ENCODE results near the gene IGFN1. TPM values are rescaled to one million over a fixed set of nuclear protein-coding genes. Genes with fewer than 3 reads are reported as not detected.

Gene IGFN1
- total RNA-seq, 3 donors from 2014 or later = 0.03 to 0.32 (median 0.10) TPM

GRCh38 chr1:201259476-201260235, 69.0 kb downstream of the IGFN1 start:
- peak in 2 of 3 donors; percentile 36 to 59 for DNase-seq
- no peaks in the 10 kb centered on the region for H3K36me3 ChIP-seq (ENCODE audit: low read depth)
- H3K4me1 ChIP-seq (ENCODE audit: low read depth) = peaks cover 10% of the 10 kb centered on the region
- no peaks in the 10 kb centered on the region for H3K9me3 ChIP-seq
- H3K4me3 ChIP-seq = no peak overlapping the region
- TF ChIP-seq, protein P1, sequence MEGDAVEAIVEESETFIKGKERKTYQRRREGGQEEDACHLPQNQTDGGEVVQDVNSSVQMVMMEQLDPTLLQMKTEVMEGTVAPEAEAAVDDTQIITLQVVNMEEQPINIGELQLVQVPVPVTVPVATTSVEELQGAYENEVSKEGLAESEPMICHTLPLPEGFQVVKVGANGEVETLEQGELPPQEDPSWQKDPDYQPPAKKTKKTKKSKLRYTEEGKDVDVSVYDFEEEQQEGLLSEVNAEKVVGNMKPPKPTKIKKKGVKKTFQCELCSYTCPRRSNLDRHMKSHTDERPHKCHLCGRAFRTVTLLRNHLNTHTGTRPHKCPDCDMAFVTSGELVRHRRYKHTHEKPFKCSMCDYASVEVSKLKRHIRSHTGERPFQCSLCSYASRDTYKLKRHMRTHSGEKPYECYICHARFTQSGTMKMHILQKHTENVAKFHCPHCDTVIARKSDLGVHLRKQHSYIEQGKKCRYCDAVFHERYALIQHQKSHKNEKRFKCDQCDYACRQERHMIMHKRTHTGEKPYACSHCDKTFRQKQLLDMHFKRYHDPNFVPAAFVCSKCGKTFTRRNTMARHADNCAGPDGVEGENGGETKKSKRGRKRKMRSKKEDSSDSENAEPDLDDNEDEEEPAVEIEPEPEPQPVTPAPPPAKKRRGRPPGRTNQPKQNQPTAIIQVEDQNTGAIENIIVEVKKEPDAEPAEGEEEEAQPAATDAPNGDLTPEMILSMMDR (IDR thresholded peaks at IDR 0.05) = no peak
- peak; percentile 82 for ATAC-seq
- intact Hi-C loops (cut with DNase I, micrococcal nuclease) = no loop called here

DNA sequence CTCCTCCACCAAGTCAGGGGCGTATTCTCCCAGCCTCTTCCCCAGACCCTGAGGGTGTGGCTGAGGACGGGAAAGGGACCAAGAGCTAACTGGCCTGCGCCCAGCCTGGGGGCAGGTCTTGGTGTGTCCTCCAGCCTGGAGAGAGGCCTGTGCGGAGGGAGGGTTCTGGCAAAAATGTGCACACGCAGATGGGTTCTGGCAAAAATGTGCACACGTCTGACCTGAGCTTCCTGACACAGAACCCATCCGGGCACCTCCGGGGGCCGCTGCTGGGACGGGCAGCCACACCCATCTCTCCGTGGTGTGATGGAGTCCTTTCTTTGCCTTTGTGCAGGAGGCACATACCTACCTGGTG, 69.6 kb downstream of the IGFN1 start:
- no peaks in the 10 kb centered on the region for H3K9me3 ChIP-seq
- ATAC-seq = peak; percentile 26
- TF ChIP-seq, protein P1 (IDR thresholded peaks at IDR 0.05) = no peak

GRCh38 chr1:201260648-201261311, 70.2 kb downstream of the IGFN1 start:
- TF ChIP-seq, protein P1 (IDR thresholded peaks at IDR 0.05) = no peak
- Histone ChIP-seq H3K36me3 (ENCODE audit: low read depth) (no peaks in the 10 kb centered on the region), H3K4me1 (ENCODE audit: low read depth) (peaks cover 10% of the 10 kb centered on the region), H3K4me3 (no peak overlapping the region), H3K9me3 (no peaks in the 10 kb centered on the region)
- ATAC-seq = no peak
- DNase-seq = no peak
- intact Hi-C loops (cut with DNase I, micrococcal nuclease) = no loop called here

More for the DNA sequence above, 69.6 kb downstream of the IGFN1 start:
- DNase-seq = no peak
- Histone ChIP-seq H3K36me3 (ENCODE audit: low read depth) (no peaks in the 10 kb centered on the region), H3K4me1 (ENCODE audit: low read depth) (peaks cover 10% of the 10 kb centered on the region), H3K4me3 (no peak overlapping the region)
- intact Hi-C loops (cut with DNase I, micrococcal nuclease) = no loop called here

DNA sequence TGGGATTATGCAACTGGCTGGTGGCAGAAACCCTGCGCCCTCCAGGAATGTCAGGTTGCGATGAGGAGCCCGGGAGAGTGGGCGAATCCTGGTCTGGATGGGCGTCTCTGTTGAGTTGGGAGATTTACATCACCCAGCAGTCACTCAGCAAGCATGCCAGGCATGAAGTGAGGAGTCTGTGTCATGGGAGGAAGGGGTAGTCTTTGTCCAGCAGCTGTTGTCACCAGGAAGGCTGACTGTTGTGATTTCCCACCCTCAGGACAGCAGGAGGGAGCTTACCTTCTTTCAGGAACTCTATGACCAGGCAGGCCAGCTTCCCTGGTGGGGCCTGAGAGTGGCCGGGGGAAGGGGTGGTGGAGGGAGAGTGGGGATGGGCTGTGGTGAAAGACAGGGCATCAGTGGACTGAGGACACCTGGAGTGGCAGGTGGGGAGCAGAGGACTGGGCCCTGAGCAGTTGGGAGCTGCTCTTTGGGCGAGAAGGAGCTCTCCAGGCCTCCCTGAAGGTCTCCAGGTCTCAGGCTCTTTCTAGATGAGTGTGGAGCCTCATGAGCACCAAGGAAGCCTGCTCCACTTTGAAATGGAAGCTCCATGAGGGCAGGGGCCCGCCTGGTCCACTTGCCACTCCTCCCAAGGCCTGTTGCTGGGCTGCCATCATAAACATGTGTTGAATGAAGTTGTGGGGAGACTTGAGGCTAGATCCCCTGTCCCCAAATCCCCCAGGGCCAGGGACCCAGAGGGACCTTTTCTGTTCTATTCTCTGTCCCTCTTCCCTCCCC, 71.3 kb downstream of the IGFN1 start:
- DNase-seq = no peak
- no peaks in the 10 kb centered on the region for H3K9me3 ChIP-seq
- TF ChIP-seq, protein P1 (IDR thresholded peaks at IDR 0.05) = no peak
- H3K4me3 ChIP-seq = no peak overlapping the region
- peaks cover 10% of the 10 kb centered on the region for H3K4me1 ChIP-seq (ENCODE audit: low read depth)
- ATAC-seq = no peak
- intact Hi-C loops (cut with DNase I, micrococcal nuclease) = no loop called here
- no peaks in the 10 kb centered on the region for H3K36me3 ChIP-seq (ENCODE audit: low read depth)

GRCh38 chr1:201262963-201263608, 72.5 kb downstream of the IGFN1 start:
- H3K4me1 ChIP-seq (ENCODE audit: low read depth) = peaks cover 10% of the 10 kb centered on the region
- no peaks in the 10 kb centered on the region for H3K9me3 ChIP-seq
- H3K36me3 ChIP-seq (ENCODE audit: low read depth) = no peaks in the 10 kb centered on the region
- TF ChIP-seq, protein P1 (IDR thresholded peaks at IDR 0.05) = no peak
- intact Hi-C loops (cut with DNase I, micrococcal nuclease) = no loop called here
- ATAC-seq (no peak), DNase-seq (no peak)
- no peak overlapping the region for H3K4me3 ChIP-seq

Measured in mucosa of descending colon (tissue), 3 donors.